Gastroesophageal sphincter (tissue), 4 donors: ENCODE measurements around the gene KCNK4. TPM values are rescaled to one million over a fixed set of nuclear protein-coding genes. Genes with fewer than 3 reads are reported as not detected.
A peak's percentile ranks its signal among the peaks of the same experiment; 100 is the strongest.

Experiments
- ATAC-seq: fragments of 150-250 bp; one replicate; pipeline ENCODE4 v1.9.1; 2016; ENCODE audit warnings: mild to moderate bottlenecking, moderate library complexity
- H3K27ac ChIP-seq, 4 donors: fragments of 200-600 bp; sonication (generic) in 3 of 4; 1 replicate in 3 of 4; 2 replicates in 1 of 4; pipeline ENCODE4 v1.5.1; 2016 to 2019
- H3K27me3 ChIP-seq: fragments of 200-600 bp; sonication (generic); one replicate; pipeline ENCODE4 v1.5.1; 2019
- H3K36me3 ChIP-seq, 2 donors: fragments of 200-600 bp; sonication (generic); one replicate each; pipeline ENCODE4 v1.5.1; 2019; ENCODE audit warnings: control low read depth in 1 of 2
- H3K4me1 ChIP-seq, 3 donors: fragments of 200-600 bp; sonication (generic); 1 replicate in 2 of 3; 2 replicates in 1 of 3; pipeline ENCODE4 v1.5.1; 2016 to 2019; ENCODE audit warnings: control low read depth in 2 of 3
- H3K4me3 ChIP-seq, 2 donors: fragments of 200-600 bp; sonication (generic); one replicate each; pipeline ENCODE4 v1.5.1; 2019; ENCODE audit warnings: mild to moderate bottlenecking in 1 of 2, moderate library complexity in 1 of 2
- H3K9me3 ChIP-seq, 3 donors: fragments of 200-600 bp; sonication (generic); one replicate each; pipeline ENCODE4 v1.5.1; 2017 to 2019; ENCODE audit warnings: control low read depth in 2 of 3
- CTCF ChIP-seq, 4 experiments: fragments of 200-600 bp in 2 of 4; fragments of 450-650 bp in 2 of 4; sonication (generic) in 1 of 4; IDR thresholded peaks; one replicate each; pipeline ENCODE4 v1.5.1; 2017 to 2019; ENCODE audit warnings: antibody characterized with exemption in 4 of 4, mild to moderate bottlenecking in 2 of 4, moderate library complexity in 2 of 4
- EP300 ChIP-seq: sonication (generic); formaldehyde crosslinking; IDR thresholded peaks from one replicate; pipeline ENCODE4 v1.6.1; 2017; ENCODE audit warnings: antibody characterized with exemption, mild to moderate bottlenecking
- POLR2A ChIP-seq, 2 donors: fragments of 450-650 bp; IDR thresholded peaks; one replicate each; pipeline ENCODE4 v1.6.1; 2017; ENCODE audit warnings: antibody characterized with exemption in 2 of 2, mild to moderate bottlenecking in 2 of 2, moderate library complexity in 1 of 2
- POLR2AphosphoS5 ChIP-seq: sonication (generic); formaldehyde crosslinking; IDR thresholded peaks from one replicate; pipeline ENCODE4 v1.6.1; 2017; ENCODE audit warnings: antibody characterized with exemption
- WGBS, 2 donors: methylation state at CpG; one replicate each; pipeline ENCODE4 v1.1.5; 2018; ENCODE audit warnings: low coverage in 1 of 2; 5-methylcytosine and 5-hydroxymethylcytosine counted together
- total RNA-seq, 4 donors: library from RNA; depleted of rRNA; stranded (reverse); fragments of >200 nt; gene quantifications; one replicate each; pipeline ENCODE4 v1.1.0, GENCODE V29; 2016

Gene KCNK4
- total RNA-seq: under 1 TPM in 1 of 4 donors, not detected in 3; 0.31 TPM

- 17% methylated on average over 7 of the region's 45 CpGs; no CpG with 5 or more reads in 1 of the 2 donors for WGBS, 2 donors
- H3K36me3 ChIP-seq: peaks cover 0 to 25% of the 10 kb centered on the region in 2 donors
- H3K4me1 ChIP-seq: peaks cover 0 to 36% (median 21%) of the 10 kb centered on the region in 3 donors
- no peaks in the 10 kb centered on the region for H3K9me3 ChIP-seq
- ATAC-seq: no peak
- no peak within 1 kb of the TSS for H3K27ac ChIP-seq
- TF ChIP-seq POLR2AphosphoS5: no peak
- TF ChIP-seq CTCF (IDR thresholded peaks at IDR 0.05): no peak
- no peak for TF ChIP-seq POLR2A (IDR thresholded peaks at IDR 0.05)
- no peak for TF ChIP-seq EP300
- peaks cover 68% of the 10 kb centered on the region for H3K27me3 ChIP-seq
- H3K4me3 ChIP-seq: peak within 1 kb of the TSS in 1 of 2 donors; percentile 49
Measured at GRCh38 chr11:64291262-64291751, at the start of gene KCNK4. Gene KCNK4, plus strand, starts transcription at chr11:64291302. Its CDS starts 1,717 bp downstream, at chr11:64293019.

- Histone ChIP-seq H3K27me3 (no peaks in the 10 kb centered on the region), H3K36me3 (peaks cover 0 to 44% of the 10 kb centered on the region in 2 donors), H3K4me3 (peak overlapping the region; percentile 76 to 95), H3K9me3 (no peaks in the 10 kb centered on the region), H3K27ac (peak overlapping the region; percentile 72 to 100 (median 97)), H3K4me1 (peaks cover 0 to 56% (median 39%) of the 10 kb centered on the region in 3 donors)
- peak; percentile 1 for ATAC-seq
- WGBS, 2 donors: 0% methylated on average over 3 to 4 of the region's 63 CpGs
- peak; percentile 35 to 49 for TF ChIP-seq POLR2A (IDR thresholded peaks at IDR 0.05)
- TF ChIP-seq POLR2AphosphoS5: peak; percentile 45
- TF ChIP-seq CTCF (IDR thresholded peaks at IDR 0.05): peak in 2 of 4 experiments; percentile 8 to 25
- no peak for TF ChIP-seq EP300
Measured at GRCh38 chr11:64241491-64242374, 49.4 kb upstream of the KCNK4 start.

- no peak for TF ChIP-seq POLR2AphosphoS5
- no peak for TF ChIP-seq POLR2A (IDR thresholded peaks at IDR 0.05)
- no peak for TF ChIP-seq CTCF (IDR thresholded peaks at IDR 0.05)
- TF ChIP-seq EP300: no peak
- no peaks in the 10 kb centered on the region for H3K27me3 ChIP-seq
- H3K4me1 ChIP-seq: peaks cover 0 to 59% (median 45%) of the 10 kb centered on the region in 3 donors
- no peaks in the 10 kb centered on the region for H3K9me3 ChIP-seq
- 71 to 92% methylated on average over 2 to 5 of the region's 8 CpGs for WGBS, 2 donors
- H3K36me3 ChIP-seq: peaks cover 0 to 28% of the 10 kb centered on the region in 2 donors
- no peak for ATAC-seq
- peak overlapping the region in 3 of 4 donors; percentile 95 to 100 (median 99) for H3K27ac ChIP-seq
- H3K4me3 ChIP-seq: no peak overlapping the region
Measured at GRCh38 chr11:64243236-64243854, 47.8 kb upstream of the KCNK4 start.

- Histone ChIP-seq H3K4me3 (no peak overlapping the region), H3K36me3 (peaks cover 0 to 21% of the 10 kb centered on the region in 2 donors), H3K4me1 (peaks cover 0 to 59% (median 45%) of the 10 kb centered on the region in 3 donors), H3K27ac (peak overlapping the region in 2 of 4 donors; percentile 29 to 88), H3K9me3 (no peaks in the 10 kb centered on the region), H3K27me3 (no peaks in the 10 kb centered on the region)
- TF ChIP-seq EP300 (no peak), POLR2AphosphoS5 (no peak), CTCF (IDR thresholded peaks at IDR 0.05) (no peak), POLR2A (IDR thresholded peaks at IDR 0.05) (no peak)
- no peak for ATAC-seq
- 56% methylated on average over 2 of the region's 5 CpGs; no CpG with 5 or more reads in 1 of the 2 donors for WGBS, 2 donors
Measured at GRCh38 chr11:64244107-64244506, 47.0 kb upstream of the KCNK4 start.
